ENCODE data around the gene FOXI1.

DNA sequence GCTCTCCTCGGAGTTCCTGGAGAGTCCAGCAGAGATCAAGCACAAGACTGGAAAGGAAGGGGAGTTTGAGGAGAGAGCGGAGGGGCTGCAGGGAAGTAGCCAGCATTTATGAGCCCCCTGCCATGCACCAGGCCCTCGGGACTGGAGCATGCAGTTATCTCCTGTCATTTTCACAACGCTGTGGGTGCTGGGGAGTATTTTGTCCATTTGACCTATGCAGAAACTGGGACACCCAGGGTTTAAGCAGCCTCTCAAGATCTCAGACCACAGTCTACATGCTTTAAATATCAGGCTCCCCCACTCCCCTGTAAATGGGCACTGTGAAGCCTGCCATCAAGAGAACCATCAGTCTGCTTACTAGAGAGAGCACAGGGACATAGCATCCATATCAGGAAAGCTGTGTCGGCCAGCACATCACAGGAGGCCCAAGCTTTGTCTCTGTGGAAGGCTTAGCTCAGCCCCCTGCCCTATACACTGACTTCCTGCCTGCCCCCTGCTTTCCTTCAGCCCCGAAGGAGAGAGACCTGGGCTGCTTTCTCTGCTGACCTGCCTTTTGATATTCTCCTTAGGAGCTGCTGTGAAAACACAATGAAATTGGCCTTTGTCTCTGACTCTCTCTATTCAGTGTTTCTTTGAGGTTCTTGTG is 7.3 kb downstream of the FOXI1 start:
- TF ChIP-seq, protein P1, sequence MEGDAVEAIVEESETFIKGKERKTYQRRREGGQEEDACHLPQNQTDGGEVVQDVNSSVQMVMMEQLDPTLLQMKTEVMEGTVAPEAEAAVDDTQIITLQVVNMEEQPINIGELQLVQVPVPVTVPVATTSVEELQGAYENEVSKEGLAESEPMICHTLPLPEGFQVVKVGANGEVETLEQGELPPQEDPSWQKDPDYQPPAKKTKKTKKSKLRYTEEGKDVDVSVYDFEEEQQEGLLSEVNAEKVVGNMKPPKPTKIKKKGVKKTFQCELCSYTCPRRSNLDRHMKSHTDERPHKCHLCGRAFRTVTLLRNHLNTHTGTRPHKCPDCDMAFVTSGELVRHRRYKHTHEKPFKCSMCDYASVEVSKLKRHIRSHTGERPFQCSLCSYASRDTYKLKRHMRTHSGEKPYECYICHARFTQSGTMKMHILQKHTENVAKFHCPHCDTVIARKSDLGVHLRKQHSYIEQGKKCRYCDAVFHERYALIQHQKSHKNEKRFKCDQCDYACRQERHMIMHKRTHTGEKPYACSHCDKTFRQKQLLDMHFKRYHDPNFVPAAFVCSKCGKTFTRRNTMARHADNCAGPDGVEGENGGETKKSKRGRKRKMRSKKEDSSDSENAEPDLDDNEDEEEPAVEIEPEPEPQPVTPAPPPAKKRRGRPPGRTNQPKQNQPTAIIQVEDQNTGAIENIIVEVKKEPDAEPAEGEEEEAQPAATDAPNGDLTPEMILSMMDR (IDR thresholded peaks at IDR 0.05) = no peak
- no peak for TF ChIP-seq POLR2A (IDR thresholded peaks at IDR 0.05)

Data from body of pancreas (tissue), 4 donors.